Measurements from ENCODE around the gene DBF4.
"Not testable (repeated sequence)": the region's sequence is repeated elsewhere in the genome, so short reads cannot be mapped to it uniquely, and the experiment has no call there.

Gene DBF4

DNA sequence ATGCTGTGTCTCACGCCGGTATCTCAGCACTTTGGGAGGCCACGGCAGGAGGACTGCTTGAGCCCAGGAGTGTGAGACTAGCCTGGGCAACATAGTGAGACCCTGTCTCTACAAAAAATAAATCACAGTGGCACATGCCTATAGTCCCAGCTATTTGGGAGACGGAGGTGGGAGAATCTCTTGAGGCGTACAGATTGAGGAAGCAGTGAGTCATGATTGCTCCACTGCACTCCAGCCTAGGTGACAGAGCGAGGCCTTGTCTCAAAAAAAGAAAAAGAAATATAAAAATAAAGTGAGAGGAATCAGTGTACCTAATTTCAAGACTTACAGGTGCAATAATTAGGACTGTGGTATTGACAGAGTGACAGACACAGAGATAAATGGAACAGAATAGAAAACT, 24.0 kb upstream of the DBF4 start:
- DNase-seq (ENCODE audit: low read depth): no peak
- TF ChIP-seq, protein P1, sequence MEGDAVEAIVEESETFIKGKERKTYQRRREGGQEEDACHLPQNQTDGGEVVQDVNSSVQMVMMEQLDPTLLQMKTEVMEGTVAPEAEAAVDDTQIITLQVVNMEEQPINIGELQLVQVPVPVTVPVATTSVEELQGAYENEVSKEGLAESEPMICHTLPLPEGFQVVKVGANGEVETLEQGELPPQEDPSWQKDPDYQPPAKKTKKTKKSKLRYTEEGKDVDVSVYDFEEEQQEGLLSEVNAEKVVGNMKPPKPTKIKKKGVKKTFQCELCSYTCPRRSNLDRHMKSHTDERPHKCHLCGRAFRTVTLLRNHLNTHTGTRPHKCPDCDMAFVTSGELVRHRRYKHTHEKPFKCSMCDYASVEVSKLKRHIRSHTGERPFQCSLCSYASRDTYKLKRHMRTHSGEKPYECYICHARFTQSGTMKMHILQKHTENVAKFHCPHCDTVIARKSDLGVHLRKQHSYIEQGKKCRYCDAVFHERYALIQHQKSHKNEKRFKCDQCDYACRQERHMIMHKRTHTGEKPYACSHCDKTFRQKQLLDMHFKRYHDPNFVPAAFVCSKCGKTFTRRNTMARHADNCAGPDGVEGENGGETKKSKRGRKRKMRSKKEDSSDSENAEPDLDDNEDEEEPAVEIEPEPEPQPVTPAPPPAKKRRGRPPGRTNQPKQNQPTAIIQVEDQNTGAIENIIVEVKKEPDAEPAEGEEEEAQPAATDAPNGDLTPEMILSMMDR (IDR thresholded peaks at IDR 0.05; ENCODE audit: low read depth, low read length, missing control alignments): no peak
- in situ Hi-C loops (cut with HindIII; ENCODE audit: low sequenced_read_pairs): no loop called here
- no peak overlapping the region for H3K4me3 ChIP-seq (ENCODE audit: low read depth, low read length)

DNA sequence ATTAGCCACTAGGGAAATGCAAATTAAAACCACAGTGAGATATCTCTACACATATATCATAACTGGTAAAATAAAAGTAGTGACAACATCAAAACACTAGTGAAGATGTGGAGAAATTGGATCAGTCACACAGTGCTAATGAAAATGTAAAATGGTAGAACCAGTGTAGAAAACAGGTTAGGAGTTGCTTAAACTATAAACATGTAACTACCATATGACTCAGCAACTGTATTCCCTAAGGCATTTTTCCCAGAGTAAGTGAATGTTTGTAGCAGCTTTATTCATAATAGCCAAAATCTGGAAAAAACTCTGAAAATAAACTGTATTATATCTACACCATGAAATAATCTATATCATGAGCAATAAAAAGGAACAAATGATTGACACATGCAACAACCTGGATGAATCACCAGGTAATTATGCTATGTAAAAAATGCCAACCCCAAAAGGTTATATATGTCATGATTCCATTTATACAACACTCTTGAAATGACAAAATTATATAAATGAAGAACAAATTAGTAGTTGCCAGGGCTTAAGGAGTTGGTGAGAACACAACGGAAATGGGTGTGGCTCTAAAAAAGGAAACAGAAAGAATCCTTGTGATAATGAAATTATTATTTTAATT, 22.9 kb upstream of the DBF4 start:
- TF ChIP-seq, protein P1 (IDR thresholded peaks at IDR 0.05; ENCODE audit: low read depth, low read length, missing control alignments): no peak
- H3K4me3 ChIP-seq (ENCODE audit: low read depth, low read length): no peak overlapping the region
- DNase-seq (ENCODE audit: low read depth): no peak
- in situ Hi-C loops (cut with HindIII; ENCODE audit: low sequenced_read_pairs): no loop called here

DNA sequence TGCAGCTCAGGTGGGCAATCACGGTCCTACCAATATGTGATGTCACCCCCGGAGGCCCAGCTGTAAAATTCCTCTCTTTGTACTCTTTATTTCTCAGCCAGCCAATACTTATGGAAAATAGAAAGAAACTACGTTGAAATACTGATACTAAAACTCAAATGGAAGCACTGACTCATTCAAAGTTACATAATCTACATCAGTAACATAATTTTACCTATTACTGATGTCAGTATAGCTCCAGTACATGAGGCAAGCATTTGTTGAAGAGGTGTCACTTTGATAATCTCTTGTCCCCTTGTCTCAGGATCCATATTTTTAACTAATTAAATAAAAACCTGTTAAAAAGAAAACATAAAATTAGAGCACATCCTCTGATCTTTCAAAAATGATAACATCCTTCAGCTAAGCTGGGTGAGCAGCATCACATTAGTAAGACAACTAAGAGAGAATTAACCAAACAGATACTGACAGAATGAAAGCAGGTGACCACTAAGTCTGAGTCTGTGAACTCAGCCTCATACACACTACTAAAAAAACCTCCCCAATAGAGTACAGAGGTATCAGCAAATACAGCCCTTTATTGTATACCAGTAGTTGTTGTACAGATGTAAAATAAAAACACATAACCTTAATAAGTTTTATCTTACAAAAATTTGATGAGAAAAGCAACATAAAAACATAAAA, 17.7 kb upstream of the DBF4 start:
- TF ChIP-seq, protein P1 (IDR thresholded peaks at IDR 0.05; ENCODE audit: low read depth, low read length, missing control alignments): no peak
- H3K4me3 ChIP-seq (ENCODE audit: low read depth, low read length): no peak overlapping the region
- in situ Hi-C loops (cut with HindIII; ENCODE audit: low sequenced_read_pairs): no loop called here
- no peak for DNase-seq (ENCODE audit: low read depth)

DNA sequence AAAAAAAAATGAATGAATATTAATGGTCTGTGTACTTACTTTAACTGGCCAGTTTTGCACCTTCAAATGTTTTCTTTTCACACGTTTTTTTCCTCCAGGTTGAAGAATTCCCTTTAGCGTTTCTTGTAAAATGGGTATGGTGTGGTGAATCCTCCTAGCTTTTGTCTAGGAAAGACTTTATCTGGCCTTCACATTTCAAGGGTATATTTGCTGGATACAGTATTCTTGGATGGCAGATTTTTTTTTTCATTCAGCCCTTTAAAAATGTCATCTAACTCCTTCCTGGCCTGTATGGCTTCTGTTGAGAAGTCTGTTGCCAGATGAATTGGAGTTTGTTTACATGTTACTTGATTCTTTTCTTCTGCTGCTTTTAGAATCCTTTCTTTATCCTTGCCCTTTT, 10.2 kb upstream of the DBF4 start:
- DNase-seq (ENCODE audit: low read depth): no peak
- TF ChIP-seq, protein P1 (IDR thresholded peaks at IDR 0.05; ENCODE audit: low read depth, low read length, missing control alignments): no peak
- in situ Hi-C loops (cut with HindIII; ENCODE audit: low sequenced_read_pairs): no loop called here
- H3K4me3 ChIP-seq (ENCODE audit: low read depth, low read length): no peak overlapping the region

DNA sequence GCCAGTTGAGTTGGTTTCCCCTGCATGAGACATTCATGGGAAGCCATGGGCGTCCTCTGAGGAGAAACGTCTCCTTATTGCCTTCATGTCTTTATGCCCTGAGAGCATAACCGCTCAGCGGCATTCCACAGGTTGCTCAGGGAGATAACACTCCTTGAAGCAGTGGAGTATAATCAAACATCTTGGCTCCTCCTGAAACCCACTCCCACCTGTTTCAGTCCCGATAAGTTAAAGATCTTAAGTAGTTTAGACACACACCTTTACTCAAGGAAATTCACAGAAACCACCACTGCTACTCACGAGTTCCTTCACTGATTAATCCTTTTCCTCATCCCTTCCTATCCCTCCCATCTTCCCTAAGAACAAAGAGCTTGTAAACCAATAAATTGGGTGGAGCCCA, 9.8 kb upstream of the DBF4 start:
- in situ Hi-C loops (cut with HindIII; ENCODE audit: low sequenced_read_pairs); H3K4me3 ChIP-seq (ENCODE audit: low read depth, low read length); DNase-seq (ENCODE audit: low read depth): not testable (repeated sequence)

DNA sequence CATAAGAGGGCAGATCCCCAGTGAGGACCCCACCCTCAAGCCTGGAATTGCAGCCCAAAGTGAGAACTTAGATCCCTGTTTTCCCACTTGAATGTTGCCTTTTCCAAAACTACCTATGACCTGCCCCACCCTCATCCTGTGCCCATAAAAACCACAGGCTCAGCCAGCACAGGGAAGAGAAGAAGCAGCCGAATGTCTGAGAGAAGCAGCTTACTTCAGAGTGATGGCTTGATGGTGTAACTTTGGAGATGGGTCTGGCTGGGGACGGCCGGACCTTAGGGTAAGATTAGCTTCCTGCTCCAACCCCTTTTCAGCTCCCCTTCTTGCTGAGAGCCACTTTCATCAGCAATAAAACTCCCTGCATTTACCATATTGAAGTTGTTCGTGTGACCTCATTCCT, 5.8 kb upstream of the DBF4 start:
- in situ Hi-C loops (cut with HindIII; ENCODE audit: low sequenced_read_pairs): no loop called here
- H3K4me3 ChIP-seq (ENCODE audit: low read depth, low read length): no peak overlapping the region
- TF ChIP-seq, protein P1 (IDR thresholded peaks at IDR 0.05; ENCODE audit: low read depth, low read length, missing control alignments): no peak
- DNase-seq (ENCODE audit: low read depth): no peak

DNA sequence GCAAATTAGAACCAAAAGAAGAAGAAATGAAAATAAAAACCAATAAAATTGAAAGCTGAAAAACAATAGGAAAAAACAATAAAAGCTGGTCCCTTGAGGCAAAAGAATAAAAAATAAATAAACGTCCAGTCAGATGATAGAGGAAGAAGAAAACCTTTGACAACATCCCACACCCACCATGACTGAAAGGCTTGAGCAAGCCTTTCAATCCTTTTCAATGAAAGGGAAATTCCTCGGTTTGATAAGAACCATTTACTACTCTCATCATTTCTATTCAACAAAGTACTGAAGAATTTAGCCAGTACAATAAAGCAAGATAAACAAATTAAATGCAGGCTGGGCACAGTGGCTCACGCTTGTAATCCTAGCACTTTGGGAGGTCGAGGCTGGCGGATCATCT, 3.9 kb upstream of the DBF4 start:
- no peak for DNase-seq (ENCODE audit: low read depth)
- TF ChIP-seq, protein P1 (IDR thresholded peaks at IDR 0.05; ENCODE audit: low read depth, low read length, missing control alignments): no peak
- H3K4me3 ChIP-seq (ENCODE audit: low read depth, low read length): no peak overlapping the region
- in situ Hi-C loops (cut with HindIII; ENCODE audit: low sequenced_read_pairs): no loop called here

DNA sequence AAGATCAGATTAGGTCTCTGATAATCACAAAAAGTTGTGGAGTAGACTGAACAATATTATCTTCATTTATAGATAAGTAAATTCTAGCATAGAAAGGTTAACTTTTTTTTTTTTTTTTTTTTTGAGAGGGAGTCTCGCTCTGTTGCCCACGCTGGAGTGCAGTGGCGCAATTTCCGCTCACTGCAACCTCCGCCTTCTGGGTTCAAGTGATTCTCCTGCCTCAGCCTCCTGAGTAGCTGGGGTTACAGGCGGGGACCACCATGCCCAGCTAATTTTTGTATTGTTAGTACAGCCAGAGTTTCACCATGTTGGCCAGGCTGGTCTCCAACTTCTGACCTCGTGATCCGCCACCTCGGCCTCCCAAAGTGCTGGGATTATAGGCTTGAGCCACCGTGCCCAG, 3.0 kb upstream of the DBF4 start:
- in situ Hi-C loops (cut with HindIII; ENCODE audit: low sequenced_read_pairs); H3K4me3 ChIP-seq (ENCODE audit: low read depth, low read length); DNase-seq (ENCODE audit: low read depth): not testable (repeated sequence)
